HepG2 (cell line): ENCODE measurements around the gene CCDC83. TPM values are rescaled to one million over a fixed set of nuclear protein-coding genes. Genes with fewer than 3 reads are reported as not detected.

ENCODE experiments used
- ADNP ChIP-seq: sonication (generic); formaldehyde crosslinking; IDR thresholded peaks from 2 replicates; pipeline ENCODE4 v1.4.0; 2020; ENCODE audit warnings: missing genetic modification reagents
- ESRRA ChIP-seq: sonication (generic); formaldehyde crosslinking; IDR thresholded peaks from 2 replicates; pipeline ENCODE4 v1.5.1; 2020; ENCODE audit warnings: mild to moderate bottlenecking, low read depth, missing genetic modification reagents
- FOXA3 ChIP-seq: IDR thresholded peaks from 2 replicates; pipeline ENCODE4 v1.6.1; 2016; ENCODE audit warnings: missing genetic modification reagents, missing compliant biosample characterization
- JARID2 ChIP-seq: sonication (generic); formaldehyde crosslinking; IDR thresholded peaks from 2 replicates; pipeline ENCODE4 v1.8.1; 2023; ENCODE audit warnings: missing genetic modification reagents, inconsistent platforms; ENCODE audit not compliant: insufficient replicate concordance
- LCORL ChIP-seq, 2 experiments: fragments of 450-650 bp in 1 of 2; sonication (generic) in 1 of 2; formaldehyde crosslinking in 1 of 2; IDR thresholded peaks; 2 replicates each; pipeline versions ENCODE4 v1.5.0 to v1.6.1; 2017 to 2020; ENCODE audit warnings: antibody characterized with exemption in 1 of 2, missing genetic modification reagents in 1 of 2
- MAFG ChIP-seq: sonication (generic); formaldehyde crosslinking; IDR thresholded peaks from 2 replicates; pipeline ENCODE4 v1.5.1; 2020; ENCODE audit warnings: mild to moderate bottlenecking, missing genetic modification reagents
- MBD4 ChIP-seq: IDR thresholded peaks from 2 replicates; pipeline ENCODE4 v1.6.1; 2012; ENCODE audit warnings: low read length, inconsistent platforms, borderline replicate concordance
- MIER3 ChIP-seq: IDR thresholded peaks from 2 replicates; pipeline ENCODE4 v1.6.1; 2016; ENCODE audit warnings: missing compliant biosample characterization, borderline replicate concordance
- NPAS2 ChIP-seq: sonication (generic); formaldehyde crosslinking; IDR thresholded peaks from 2 replicates; pipeline ENCODE4 v1.8.0; 2022; ENCODE audit warnings: mild to moderate bottlenecking, missing genetic modification reagents, borderline replicate concordance
- PATZ1 ChIP-seq: sonication (generic); formaldehyde crosslinking; IDR thresholded peaks from 2 replicates; pipeline ENCODE4 v1.4.0; 2020; ENCODE audit warnings: missing genetic modification reagents
- POGZ ChIP-seq: sonication (generic); formaldehyde crosslinking; IDR thresholded peaks from 2 replicates; pipeline ENCODE4 v1.4.0; 2020; ENCODE audit warnings: mild to moderate bottlenecking, missing genetic modification reagents
- PREB ChIP-seq: sonication (generic); formaldehyde crosslinking; IDR thresholded peaks from 2 replicates; pipeline ENCODE4 v1.4.0; 2020; ENCODE audit warnings: missing genetic modification reagents
- RXRB ChIP-seq: IDR thresholded peaks from 2 replicates; pipeline ENCODE4 v1.6.1; 2016; ENCODE audit warnings: borderline replicate concordance, missing genetic modification reagents, missing compliant biosample characterization
- SSRP1 ChIP-seq: IDR thresholded peaks from 2 replicates; pipeline ENCODE4 v1.6.1; 2016; ENCODE audit warnings: control low read depth
- ZIK1 ChIP-seq: sonication (generic); formaldehyde crosslinking; IDR thresholded peaks from 2 replicates; pipeline ENCODE4 v1.5.0; 2020; ENCODE audit warnings: mild to moderate bottlenecking, low read depth, missing genetic modification reagents, borderline replicate concordance
- ZNF101 ChIP-seq: sonication (generic); formaldehyde crosslinking; IDR thresholded peaks from 2 replicates; pipeline ENCODE4 v1.4.0; 2020; ENCODE audit warnings: mild to moderate bottlenecking, low read depth, missing genetic modification reagents, borderline replicate concordance
- ZNF557 ChIP-seq: sonication (generic); formaldehyde crosslinking; IDR thresholded peaks from 2 replicates; pipeline ENCODE4 v1.4.0; 2020; ENCODE audit warnings: missing genetic modification reagents
- ZNF747 ChIP-seq: sonication (generic); formaldehyde crosslinking; IDR thresholded peaks from 2 replicates; pipeline ENCODE4 v1.8.1; 2023; ENCODE audit warnings: missing genetic modification reagents, mild to moderate bottlenecking, borderline replicate concordance
- polyA plus RNA-seq, 8 experiments: library from polyadenylated mRNA; depleted of rRNA in 3 of 8; stranded (reverse) in 7 of 8; unstranded in 1 of 8; fragments of >200 nt; fragmentation: Illumina TruSeq in 4 of 8; extraction: Trizol in 4 of 8; gene quantifications; 2 replicates each; pipeline versions ENCODE4 v1.2.1 to v1.2.3, GENCODE V29; 2011 to 2016; ENCODE audit warnings: low read depth in 4 of 8, missing spikeins in 1 of 8, mixed read lengths in 1 of 8; ENCODE audit not compliant: insufficient read depth in 1 of 8
- total RNA-seq, 5 experiments: library from RNA; depleted of rRNA; stranded (reverse); fragments of >200 nt; fragmentation: Illumina TruSeq; extraction: Trizol; gene quantifications; 2 replicates each; pipeline ENCODE4 v1.2.3, GENCODE V29; 2016; ENCODE audit warnings: low read depth in 1 of 5
- TF ChIP-seq, protein P1 (sequence below): sonication (generic); formaldehyde crosslinking; IDR thresholded peaks from 2 replicates; pipeline ENCODE4 v1.8.1; 2023; ENCODE audit warnings: mild to moderate bottlenecking, moderate library complexity, missing genetic modification reagents
- TF ChIP-seq, protein P2 (sequence below): IDR thresholded peaks from 2 replicates; pipeline ENCODE4 v1.6.1; 2012; ENCODE audit warnings: low read depth, low read length, improper control_type of control experiment
- TF ChIP-seq, protein P3 (sequence below): sonication (generic); formaldehyde crosslinking; IDR thresholded peaks from 2 replicates; pipeline ENCODE4 v1.4.0; 2020; ENCODE audit warnings: mild to moderate bottlenecking, missing genetic modification reagents

The CCDC83 gene
- total and polyA plus RNA-seq, 2 of the 13 experiments (the other 11 are each of a cell fraction or from before 2014, with no cell fraction given), result not detected

DNA sequence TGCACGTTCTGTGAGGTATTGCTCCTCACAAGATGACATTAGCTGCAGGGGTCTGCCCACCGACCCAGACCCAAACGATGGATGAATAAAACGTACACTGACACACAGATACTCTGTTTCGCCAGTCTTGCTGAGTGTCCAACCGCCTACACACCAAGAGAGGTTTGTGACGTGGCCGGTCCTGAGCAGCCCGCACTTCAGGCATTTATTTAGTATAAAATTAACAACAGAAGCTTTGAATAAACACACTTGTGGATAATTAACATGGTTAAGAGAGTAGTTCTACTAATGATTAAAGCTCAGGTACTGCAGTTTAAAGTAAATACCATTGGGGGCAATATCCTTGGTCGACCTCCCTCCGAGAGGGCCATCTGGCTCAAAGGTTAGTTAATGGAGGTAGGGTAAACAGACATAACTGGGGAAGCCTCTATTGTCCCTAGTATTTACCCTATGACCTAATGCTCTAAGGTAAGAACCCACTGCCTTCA lies 75.7 kb downstream of the CCDC83 start (continued):
- TF ChIP-seq SSRP1 (no peak), PREB (CRISPR knock-in tag) (no peak), NPAS2 (CRISPR knock-in tag) (no peak), ZNF557 (CRISPR knock-in tag) (0 out of 2 replicates have a peak, but pooled peaks have one; percentile 60), MBD4 (no peak; the same call in 1 of the 2 replicates), ZNF747 (CRISPR knock-in tag) (peak; percentile 77; the same call in 1 of the 2 replicates), FOXA3 (CRISPR knock-in tag) (peak; percentile 98), ZIK1 (CRISPR knock-in tag) (0 out of 2 replicates have a peak, but pooled peaks have one; percentile 30), PATZ1 (CRISPR knock-in tag) (peak; percentile 92), ADNP (no peak), ESRRA (CRISPR knock-in tag) (0 out of 2 replicates have a peak, but pooled peaks have one; percentile 26), MIER3 (CRISPR knock-in tag) (peak; percentile 91; the same call in 1 of the 2 replicates), ZNF101 (CRISPR knock-in tag) (no peak), MAFG (CRISPR knock-in tag) (no peak), RXRB (CRISPR knock-in tag) (peak; percentile 99), LCORL (IDR thresholded peaks at IDR 0.05) (no peak), LCORL (CRISPR knock-in tag; IDR thresholded peaks at IDR 0.05) (peak; percentile 37; the same call in 1 of the 2 replicates), POGZ (peak; percentile 87), JARID2 (CRISPR knock-in tag) (no peak)
- TF ChIP-seq, protein P1, sequence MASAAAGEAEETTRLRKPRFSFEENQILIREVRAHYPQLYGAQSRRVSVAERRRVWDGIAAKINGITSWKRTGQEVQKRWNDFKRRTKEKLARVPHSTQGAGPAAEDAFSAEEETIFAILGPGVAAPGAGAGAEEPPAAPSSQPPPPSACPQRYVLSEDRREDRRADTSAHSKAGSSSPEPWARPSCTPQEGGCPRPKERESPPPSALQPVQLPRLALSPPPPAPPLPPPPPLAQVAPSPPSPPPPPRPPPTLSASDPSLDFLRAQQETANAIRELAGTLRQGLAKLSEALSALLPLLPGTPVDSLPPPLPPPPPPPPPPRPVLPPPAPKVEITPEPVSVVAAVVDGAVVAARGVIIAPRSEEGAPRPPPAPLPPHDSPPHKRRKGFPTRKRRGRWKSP, result peak; percentile 55; the same call in 1 of the 2 replicates
- TF ChIP-seq, protein P2, sequence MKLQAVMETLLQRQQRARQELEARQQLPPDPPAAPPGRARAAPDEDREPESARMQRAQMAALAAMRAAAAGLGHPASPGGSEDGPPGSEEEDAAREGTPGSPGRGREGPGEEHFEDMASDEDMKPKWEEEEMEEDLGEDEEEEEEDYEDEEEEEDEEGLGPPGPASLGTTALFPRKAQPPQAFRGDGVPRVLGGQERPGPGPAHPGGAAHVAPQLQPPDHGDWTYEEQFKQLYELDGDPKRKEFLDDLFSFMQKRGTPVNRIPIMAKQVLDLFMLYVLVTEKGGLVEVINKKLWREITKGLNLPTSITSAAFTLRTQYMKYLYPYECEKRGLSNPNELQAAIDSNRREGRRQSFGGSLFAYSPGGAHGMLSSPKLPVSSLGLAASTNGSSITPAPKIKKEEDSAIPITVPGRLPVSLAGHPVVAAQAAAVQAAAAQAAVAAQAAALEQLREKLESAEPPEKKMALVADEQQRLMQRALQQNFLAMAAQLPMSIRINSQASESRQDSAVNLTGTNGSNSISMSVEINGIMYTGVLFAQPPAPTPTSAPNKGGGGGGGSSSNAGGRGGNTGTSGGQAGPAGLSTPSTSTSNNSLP, result peak; percentile 95
- TF ChIP-seq, protein P3, sequence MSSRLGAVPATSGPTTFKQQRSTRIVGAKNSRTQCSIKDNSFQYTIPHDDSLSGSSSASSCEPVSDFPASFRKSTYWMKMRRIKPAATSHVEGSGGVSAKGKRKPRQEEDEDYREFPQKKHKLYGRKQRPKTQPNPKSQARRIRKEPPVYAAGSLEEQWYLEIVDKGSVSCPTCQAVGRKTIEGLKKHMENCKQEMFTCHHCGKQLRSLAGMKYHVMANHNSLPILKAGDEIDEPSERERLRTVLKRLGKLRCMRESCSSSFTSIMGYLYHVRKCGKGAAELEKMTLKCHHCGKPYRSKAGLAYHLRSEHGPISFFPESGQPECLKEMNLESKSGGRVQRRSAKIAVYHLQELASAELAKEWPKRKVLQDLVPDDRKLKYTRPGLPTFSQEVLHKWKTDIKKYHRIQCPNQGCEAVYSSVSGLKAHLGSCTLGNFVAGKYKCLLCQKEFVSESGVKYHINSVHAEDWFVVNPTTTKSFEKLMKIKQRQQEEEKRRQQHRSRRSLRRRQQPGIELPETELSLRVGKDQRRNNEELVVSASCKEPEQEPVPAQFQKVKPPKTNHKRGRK (CRISPR knock-in tag), result no peak
